HTR-8/SVneo (cell line): Measurements from ENCODE around the gene GMNC.

Experiments used
- DNase-seq: peaks from one replicate; pipeline ENCODE4 v3.0.0; 2011; ENCODE audit warnings: low spot score, mixed read lengths; ENCODE audit not compliant: insufficient read length
- FAIRE-seq: peaks from 2 replicates; lab custom pipeline; 2011; peaks lifted over from hg19 to GRCh38; lab: Jason Lieb, UNC

Gene GMNC

DNA sequence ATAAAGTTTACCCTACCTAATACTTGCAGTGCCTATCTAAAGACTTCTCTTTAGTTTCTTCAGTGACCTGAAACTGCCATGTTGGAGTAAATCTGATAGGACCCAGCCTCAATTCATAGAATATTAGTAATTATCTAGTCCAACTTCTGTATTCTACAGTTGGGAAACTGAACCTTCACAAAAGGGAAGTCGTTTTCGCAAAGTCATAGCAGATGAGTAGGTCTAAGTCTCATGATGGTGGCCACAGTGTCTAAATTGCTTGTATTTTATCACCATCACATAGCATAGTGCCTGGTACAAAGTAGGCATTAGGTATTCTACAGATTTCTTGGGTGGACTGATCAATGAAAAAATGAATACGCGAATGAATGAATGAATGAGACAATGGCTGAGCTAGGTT lies 8.4 kb downstream of the GMNC start:
- DNase-seq = no peak
- no peak for FAIRE-seq

DNA sequence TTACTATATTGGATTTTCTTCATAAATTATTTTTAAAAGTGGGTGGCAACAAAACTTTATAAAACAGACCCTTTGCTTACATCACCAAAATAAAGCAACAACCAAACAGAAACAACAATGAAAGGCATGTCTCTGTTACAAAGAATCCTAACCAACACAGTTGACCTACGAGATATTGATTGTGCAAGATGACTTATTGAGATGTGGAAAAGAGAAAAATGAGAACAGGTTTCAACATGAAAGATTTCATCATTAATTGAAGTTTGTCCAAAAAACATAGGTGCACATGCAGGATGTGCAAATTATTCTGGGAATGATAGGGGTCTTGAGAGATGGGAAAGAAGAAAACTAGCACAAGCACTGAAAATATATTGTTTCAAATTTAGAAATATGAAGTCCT lies 9.0 kb downstream of the GMNC start:
- no peak for FAIRE-seq

DNA sequence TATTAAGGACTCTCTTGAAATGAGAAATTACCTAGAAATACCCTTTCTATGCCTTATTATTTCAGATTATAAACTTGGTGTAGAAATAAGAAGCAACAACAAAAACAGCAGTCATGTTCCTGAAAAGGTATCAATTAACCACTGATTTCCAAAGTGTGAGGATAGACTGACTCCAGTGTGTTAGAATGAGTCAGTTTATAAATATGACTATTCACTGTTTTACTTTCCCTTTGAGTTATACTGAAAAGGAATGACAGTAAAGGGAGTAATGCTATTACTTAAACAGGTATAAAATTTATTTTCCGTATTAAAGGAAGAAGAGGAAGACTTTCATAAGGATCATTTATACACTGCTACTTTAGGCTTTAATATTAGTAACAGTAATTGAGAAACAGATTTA lies 12.9 kb downstream of the GMNC start:
- FAIRE-seq (no peak), DNase-seq (no peak)

More for the DNA sequence above, 9.0 kb downstream of the GMNC start:
- no peak for DNase-seq

DNA sequence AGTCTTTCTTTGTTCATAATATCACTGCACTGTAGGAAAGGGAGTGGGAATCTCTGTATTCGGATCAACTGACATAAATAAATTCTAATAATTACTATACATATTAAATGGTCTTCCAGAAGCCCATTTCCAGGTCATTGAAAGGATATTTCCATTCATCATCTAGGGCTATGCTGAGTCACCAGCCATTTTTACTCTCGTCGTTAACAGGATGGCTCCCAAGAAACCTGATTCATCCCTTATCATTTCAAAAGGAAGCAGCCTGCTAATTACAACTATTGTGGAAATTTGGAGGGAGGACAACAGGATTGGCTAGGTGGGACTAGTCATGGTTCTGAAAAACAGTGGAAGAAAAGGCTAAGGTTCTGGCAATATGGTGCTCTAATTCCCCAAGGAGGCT lies 13.6 kb downstream of the GMNC start:
- FAIRE-seq (no peak), DNase-seq (no peak)

DNA sequence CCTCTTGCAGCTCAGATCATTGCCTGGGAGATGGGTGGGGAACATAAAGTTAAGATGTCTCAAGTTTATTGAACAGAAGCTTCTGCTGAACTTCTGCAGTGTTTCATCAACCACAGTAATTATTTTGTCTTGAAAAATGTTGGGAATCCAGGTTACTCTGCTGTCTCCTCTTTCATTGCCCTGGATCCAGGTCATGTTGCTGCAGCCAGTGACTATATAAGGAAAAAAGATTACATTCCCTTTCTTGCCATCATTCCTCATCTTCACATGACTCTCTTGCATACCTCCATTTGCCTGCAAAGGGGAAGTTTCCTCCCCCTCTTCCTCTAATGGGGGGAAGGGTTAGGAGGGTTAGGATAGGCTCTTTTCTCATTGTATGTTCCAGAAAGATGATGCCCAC lies 15.1 kb downstream of the GMNC start:
- FAIRE-seq (no peak), DNase-seq (no peak)

DNA sequence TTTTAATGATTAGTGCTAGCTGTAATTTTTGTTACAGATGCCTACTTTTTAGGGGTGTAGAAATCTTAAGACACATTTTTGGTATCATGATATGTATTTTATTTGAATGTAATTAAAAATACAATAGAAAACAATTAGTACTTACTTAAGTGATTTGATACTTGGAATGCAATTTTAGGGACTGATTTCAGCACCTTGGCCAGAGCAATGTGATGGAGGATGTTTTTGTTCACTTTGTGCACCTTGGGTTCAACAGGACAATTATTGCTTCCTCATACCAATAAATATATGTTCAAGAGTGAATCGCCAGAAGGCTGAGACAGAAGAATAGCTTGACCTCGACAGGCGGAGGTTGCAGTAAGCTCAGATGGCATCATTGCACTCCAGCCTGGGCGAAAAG lies 22.3 kb downstream of the GMNC start:
- no peak for FAIRE-seq
- no peak for DNase-seq

DNA sequence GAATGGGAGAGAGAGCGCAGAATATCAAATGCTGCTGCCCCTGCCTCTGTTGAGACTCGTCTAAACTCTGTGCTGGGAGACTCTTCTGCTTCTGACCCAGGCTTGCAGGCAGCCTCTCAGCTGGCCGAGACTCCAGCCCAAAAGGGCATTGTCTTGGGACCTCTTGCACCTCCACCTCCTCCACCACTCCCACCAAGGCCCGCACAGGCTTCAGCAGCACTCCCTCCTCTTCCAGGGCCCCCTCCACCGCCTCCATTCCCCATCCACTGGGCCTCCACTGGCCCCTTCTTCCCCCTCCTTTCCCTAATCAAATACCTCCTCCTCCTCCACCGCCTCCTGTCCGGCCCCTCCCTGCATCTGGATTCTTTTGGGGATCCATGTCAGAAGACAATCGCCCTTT lies 31.3 kb downstream of the GMNC start:
- FAIRE-seq (no peak), DNase-seq (no peak)

DNA sequence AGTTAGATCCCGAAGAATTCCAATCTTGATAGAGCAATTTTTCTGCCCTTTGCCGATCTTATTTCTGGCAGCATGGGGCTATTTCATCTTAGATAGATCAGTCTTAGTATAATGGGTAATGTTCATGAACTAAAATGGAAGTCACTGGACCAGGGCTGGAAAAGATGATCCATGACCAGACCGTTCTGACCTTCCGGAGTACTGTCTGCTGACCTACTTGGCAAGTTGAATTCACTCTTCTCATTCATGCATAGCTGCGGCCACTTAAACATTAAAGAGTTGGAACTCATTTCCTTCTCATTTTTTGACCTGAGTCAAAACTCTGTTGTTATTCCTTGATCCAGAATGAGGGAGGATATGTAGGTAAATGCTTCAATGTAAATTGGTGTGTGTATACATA lies 32.5 kb downstream of the GMNC start:
- FAIRE-seq = no peak
- DNase-seq = no peak

DNA sequence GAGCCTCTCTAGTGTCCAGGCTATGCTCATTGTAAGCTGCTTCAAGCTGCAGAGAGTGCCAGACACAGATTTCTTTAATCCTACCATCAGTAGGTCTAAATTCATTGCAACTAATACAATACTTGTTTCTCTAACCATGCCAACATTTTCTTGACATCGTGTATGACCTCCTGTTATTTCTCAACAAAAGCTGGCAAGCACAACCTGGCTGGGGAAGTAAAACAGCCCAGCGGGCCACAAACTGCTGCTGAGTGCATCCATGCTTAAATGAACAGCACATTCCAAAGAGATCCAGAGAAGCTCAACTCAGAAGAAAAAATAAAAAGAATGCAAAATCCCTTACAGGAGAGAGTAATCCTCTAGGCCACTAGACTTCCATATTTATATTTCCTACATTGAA lies 36.5 kb downstream of the GMNC start:
- FAIRE-seq = no peak

DNA sequence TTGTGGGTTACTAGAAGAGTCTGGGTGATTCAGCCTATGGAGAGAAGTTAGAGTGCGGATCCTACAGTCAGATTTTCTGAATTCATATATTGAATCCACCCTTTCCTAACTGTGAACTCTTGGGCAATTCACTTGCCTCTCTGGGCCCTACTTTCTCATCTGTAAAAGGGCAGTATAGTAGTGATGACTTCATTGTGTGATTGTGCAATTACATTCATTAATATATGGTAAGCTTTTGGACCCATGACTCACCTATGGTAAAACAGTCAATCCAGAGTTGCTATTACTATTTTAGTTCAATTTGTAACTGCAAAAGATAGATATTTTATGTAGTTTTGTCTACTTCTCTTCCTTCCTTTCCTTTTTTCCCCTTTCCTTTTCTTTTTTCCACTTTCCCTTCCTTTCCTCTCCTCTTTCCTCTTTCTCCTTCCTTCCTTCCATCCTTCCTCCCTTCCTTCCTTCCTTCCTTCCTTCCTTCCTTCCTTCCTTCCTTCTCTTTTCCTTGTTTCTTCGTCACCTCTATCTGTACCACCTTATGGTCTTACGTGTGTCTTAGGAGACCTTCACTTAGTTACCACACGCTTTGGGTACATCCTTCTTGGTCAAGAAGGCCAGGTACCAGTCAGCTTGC lies 37.0 kb downstream of the GMNC start:
- no peak for FAIRE-seq

More for the DNA sequence above, 36.5 kb downstream of the GMNC start:
- DNase-seq = no peak

DNA sequence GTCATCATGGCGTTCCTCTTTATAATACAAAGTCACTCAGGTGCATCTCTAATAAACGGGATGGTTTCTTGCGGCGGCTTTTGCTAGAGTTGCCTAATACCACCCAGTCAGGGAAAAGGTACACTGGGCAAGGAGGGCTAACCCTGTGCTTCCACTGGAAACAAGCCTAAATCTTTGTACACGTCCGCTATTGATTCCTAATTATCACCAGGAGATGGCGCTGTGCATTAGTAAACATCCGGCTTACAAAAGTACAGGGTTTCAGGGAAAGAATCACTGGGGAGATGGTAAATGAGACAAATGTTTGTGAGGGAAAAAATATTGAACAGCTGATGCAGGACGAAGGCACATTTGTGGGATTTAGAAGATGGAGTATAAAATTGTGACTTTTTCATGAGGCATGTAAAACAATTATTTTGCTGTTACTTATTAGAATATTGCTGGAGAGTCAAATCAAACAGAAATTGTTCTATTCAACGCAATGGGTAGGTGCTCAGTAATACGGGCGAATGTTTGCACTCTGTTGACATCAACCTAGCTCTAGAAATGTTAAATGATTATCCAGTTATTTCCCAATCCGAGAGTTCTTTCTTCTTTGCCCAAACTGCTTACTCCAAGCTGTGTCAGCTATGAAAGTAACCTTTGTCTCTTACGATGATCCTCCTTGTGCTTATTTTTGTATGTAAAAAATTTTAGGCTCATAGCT lies 50.6 kb downstream of the GMNC start:
- FAIRE-seq (no peak), DNase-seq (peak; percentile 41)

More for the DNA sequence above, 37.0 kb downstream of the GMNC start:
- DNase-seq = no peak

DNA sequence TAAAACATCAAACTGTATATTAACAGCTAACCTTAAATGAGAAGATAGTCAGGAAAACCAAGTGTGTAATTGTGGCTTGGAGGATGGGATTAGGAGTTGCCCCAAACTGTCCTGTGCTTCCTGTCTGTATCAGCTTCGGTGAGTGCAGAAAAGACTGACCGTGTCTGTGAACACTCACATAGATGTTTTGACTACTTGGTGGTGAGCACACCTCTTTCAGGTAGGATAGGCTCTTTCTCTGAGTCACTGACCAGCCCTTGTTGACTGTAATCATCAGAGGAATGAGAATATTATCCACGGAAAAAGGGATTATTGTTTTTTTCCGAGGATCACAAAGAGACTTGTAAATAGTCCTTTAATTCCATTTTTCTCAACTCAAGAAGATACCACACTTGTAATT lies 51.5 kb downstream of the GMNC start:
- no peak for DNase-seq
- no peak for FAIRE-seq

DNA sequence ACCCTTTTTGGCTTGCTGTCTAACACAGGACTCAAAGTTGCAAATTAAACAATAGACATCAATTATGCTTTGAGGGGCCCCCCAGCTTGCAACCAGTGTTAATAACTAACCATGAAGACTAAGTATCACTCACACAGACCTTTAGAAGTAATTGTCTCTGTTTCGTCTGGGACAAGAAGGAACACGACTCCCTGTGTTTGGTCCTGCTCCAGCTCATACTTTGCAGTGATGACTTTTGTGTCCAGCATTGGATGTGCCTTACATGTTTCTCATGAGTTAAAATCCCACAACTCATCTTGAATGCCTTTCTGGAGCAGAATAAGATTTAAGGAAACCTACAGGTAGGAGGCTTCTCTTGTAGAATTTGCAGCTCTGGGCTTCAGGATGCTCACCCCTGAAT lies 53.1 kb downstream of the GMNC start:
- DNase-seq (no peak), FAIRE-seq (no peak)

DNA sequence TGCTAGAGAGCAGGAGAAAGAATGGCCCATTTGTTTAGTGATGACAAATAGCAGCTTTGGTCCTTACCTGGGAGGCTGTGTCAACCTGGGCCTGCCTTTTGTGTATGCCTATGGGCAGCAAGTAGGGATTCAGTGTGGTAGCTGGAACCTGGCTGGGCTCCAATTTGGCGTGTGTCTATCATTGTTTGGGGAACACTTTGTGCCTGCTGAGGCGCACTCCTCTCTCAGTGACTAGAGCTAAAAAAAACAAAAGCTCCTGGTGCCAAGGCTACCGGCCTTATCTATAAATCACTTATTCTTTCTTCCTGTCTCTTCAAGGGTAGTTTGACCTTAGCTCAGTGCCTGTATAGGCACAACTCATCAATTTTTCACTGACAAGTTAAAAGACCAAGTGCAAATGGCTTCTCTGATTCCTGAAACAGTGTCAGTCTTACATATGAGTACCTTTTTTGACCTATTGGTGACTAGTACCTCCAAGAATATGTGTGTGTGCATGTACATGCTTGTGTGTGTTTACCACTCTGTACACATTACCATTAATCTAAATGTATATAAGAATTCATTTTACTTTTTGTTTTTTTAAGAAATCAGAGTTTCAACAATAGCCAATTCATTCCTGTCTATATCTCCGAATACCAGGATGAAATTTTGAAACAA lies 54.6 kb downstream of the GMNC start:
- DNase-seq (no peak), FAIRE-seq (no peak)
